ENCODE data around the gene STARD3NL. TPM values are rescaled to one million over a fixed set of nuclear protein-coding genes. Genes with fewer than 3 reads are reported as not detected.
"Not testable (repeated sequence)": the region's sequence is repeated elsewhere in the genome, so short reads cannot be mapped to it uniquely, and the experiment has no call there.

Gene STARD3NL
- total RNA-seq, 2 experiments from 2014 or later: 16.3 to 21.7 TPM

DNA sequence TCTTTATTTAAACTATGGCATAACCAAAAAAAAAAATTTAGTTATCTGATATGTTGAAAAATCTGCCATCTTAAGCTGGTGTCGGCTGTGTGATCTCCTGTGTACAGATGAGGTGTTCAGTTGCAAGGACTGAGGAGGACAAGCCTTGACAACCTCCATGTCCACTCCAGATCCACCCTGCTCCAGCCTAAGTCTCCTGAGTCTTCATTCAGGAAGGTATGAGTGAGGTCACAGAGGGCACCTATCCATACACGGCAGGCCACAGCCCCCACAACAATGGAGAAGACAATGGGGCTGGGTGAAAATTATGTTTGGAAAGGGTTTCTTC is 79.3 kb downstream of the STARD3NL start:
- H3K79me2 ChIP-seq (ENCODE audit: insufficient read depth, low read depth, low read length): no peaks in the 10 kb centered on the region
- CTCF ChIA-PET (ENCODE audit: unreplicated experiment): no interaction called here

DNA sequence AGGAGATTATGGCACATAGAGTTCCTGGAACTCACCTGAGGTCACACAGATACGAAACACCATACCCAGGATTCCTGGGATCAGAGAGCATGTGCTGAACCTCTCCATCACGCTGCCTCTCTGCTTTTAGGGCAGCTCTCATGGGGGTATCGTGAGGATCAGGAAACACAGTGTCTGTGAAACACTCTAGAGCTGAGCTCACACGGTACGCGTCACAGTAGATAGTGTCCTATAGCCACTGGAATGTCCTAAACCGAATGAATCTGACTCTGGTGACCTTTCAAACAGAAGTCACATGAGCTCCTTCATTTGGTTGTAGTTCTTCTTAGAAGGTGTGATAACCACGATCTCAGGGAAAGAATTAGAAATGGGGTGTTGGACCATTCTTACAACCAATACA is 81.1 kb downstream of the STARD3NL start:
- POLR2A ChIA-PET; H4K20me1 ChIP-seq (ENCODE audit: insufficient read depth, low read length); H3K4me2 ChIP-seq (ENCODE audit: low read length); H3K27ac ChIP-seq (ENCODE audit: low read depth, low read length, poor library complexity, severe bottlenecking); H3K36me3 ChIP-seq (ENCODE audit: insufficient read depth, low read length); H3K4me3 ChIP-seq (ENCODE audit: low read depth, low read length, poor library complexity, severe bottlenecking); H2AFZ ChIP-seq (ENCODE audit: low read length); H3K9me3 ChIP-seq (ENCODE audit: low read length); BruUV-seq (replicated peaks); H3K9me2 ChIP-seq (ENCODE audit: insufficient read depth, low read length); CTCF ChIA-PET (ENCODE audit: unreplicated experiment); intact Hi-C loops (cut with micrococcal nuclease; ENCODE audit: unreplicated experiment); H3K79me2 ChIP-seq (ENCODE audit: insufficient read depth, low read depth, low read length); H3K4me1 ChIP-seq (ENCODE audit: insufficient read depth, low read length, poor library complexity, severe bottlenecking); DNase-seq (ENCODE audit: low spot score): not testable (repeated sequence)

More for the DNA sequence above, 79.3 kb downstream of the STARD3NL start:
- no peak for DNase-seq (ENCODE audit: low spot score)
- Histone ChIP-seq H3K9me2 (ENCODE audit: insufficient read depth, low read length) (no peaks in the 10 kb centered on the region), H3K36me3 (ENCODE audit: insufficient read depth, low read length) (no peaks in the 10 kb centered on the region), H3K9me3 (ENCODE audit: low read length) (no peaks in the 10 kb centered on the region), H4K20me1 (ENCODE audit: insufficient read depth, low read length) (no peaks in the 10 kb centered on the region), H3K4me1 (ENCODE audit: insufficient read depth, low read length, poor library complexity, severe bottlenecking) (no peaks in the 10 kb centered on the region), H2AFZ (ENCODE audit: low read length) (no peak overlapping the region), H3K4me2 (ENCODE audit: low read length) (no peak overlapping the region), H3K4me3 (ENCODE audit: low read depth, low read length, poor library complexity, severe bottlenecking) (no peak overlapping the region), H3K27ac (ENCODE audit: low read depth, low read length, poor library complexity, severe bottlenecking) (no peak overlapping the region)
- POLR2A ChIA-PET: interaction anchor here (0.7 kb wide), 1 partner anchor 84 kb away, joined by 6 read pairs; no protein-coding TSS in a partner anchor
- intact Hi-C loops (cut with micrococcal nuclease; ENCODE audit: unreplicated experiment): no loop called here
- no peak for TF ChIP-seq EZH2phosphoT487 (IDR thresholded peaks at IDR 0.05; ENCODE audit: borderline replicate concordance, low read depth, low read length)
- TF ChIP-seq, protein P1, sequence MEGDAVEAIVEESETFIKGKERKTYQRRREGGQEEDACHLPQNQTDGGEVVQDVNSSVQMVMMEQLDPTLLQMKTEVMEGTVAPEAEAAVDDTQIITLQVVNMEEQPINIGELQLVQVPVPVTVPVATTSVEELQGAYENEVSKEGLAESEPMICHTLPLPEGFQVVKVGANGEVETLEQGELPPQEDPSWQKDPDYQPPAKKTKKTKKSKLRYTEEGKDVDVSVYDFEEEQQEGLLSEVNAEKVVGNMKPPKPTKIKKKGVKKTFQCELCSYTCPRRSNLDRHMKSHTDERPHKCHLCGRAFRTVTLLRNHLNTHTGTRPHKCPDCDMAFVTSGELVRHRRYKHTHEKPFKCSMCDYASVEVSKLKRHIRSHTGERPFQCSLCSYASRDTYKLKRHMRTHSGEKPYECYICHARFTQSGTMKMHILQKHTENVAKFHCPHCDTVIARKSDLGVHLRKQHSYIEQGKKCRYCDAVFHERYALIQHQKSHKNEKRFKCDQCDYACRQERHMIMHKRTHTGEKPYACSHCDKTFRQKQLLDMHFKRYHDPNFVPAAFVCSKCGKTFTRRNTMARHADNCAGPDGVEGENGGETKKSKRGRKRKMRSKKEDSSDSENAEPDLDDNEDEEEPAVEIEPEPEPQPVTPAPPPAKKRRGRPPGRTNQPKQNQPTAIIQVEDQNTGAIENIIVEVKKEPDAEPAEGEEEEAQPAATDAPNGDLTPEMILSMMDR (conservative IDR thresholded peaks at IDR 0.05; ENCODE audit: low read length): no peak
- no TSS peak for BruUV-seq (replicated peaks)

DNA sequence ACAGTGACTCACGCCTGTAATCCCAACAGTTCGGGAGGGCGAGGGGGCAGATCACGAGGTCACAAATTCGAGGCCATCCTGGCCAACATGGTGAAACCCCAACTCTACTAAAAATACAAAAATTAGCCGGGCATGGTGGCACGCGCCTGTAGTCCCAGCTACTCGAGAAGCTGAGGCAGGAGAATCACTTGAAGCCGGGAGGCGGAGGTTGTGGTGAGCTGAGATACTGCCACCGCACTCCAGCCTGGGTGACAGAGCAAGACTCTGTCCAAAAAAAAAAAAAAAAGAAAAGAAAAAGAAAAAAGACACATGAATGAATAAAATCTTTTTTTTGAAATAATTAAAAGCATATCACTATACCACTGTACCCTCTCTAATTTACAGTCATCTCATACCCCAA is 83.6 kb downstream of the STARD3NL start:
- H4K20me1 ChIP-seq (ENCODE audit: insufficient read depth, low read length); H3K36me3 ChIP-seq (ENCODE audit: insufficient read depth, low read length); CTCF ChIA-PET (ENCODE audit: unreplicated experiment); BruUV-seq (replicated peaks); intact Hi-C loops (cut with micrococcal nuclease; ENCODE audit: unreplicated experiment); H3K4me1 ChIP-seq (ENCODE audit: insufficient read depth, low read length, poor library complexity, severe bottlenecking); H3K4me2 ChIP-seq (ENCODE audit: low read length); H3K27ac ChIP-seq (ENCODE audit: low read depth, low read length, poor library complexity, severe bottlenecking); H3K9me2 ChIP-seq (ENCODE audit: insufficient read depth, low read length); H3K9me3 ChIP-seq (ENCODE audit: low read length); H3K79me2 ChIP-seq (ENCODE audit: insufficient read depth, low read depth, low read length); POLR2A ChIA-PET; H2AFZ ChIP-seq (ENCODE audit: low read length); H3K4me3 ChIP-seq (ENCODE audit: low read depth, low read length, poor library complexity, severe bottlenecking); DNase-seq (ENCODE audit: low spot score): not testable (repeated sequence)

DNA sequence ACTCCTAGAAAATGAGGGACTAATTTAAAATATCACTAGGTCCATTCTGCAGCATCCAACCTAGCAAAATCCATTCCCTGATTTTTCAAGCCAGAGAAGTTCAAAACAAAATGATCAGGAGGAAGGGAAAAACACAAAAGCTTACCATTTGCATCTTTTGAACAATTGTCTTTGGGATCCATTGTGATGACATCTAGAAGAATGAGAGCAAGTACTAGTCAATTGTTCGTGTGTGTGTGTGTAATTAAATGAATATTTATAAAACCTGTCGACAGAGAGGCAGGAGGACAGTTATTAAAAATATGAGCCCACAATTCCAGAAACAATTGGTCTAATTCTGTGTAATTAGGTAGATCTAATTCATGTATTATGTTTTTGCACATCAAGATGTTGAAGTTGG is 84.0 kb downstream of the STARD3NL start:
- POLR2A ChIA-PET; CTCF ChIA-PET (ENCODE audit: unreplicated experiment); H3K4me1 ChIP-seq (ENCODE audit: insufficient read depth, low read length, poor library complexity, severe bottlenecking); H3K4me2 ChIP-seq (ENCODE audit: low read length); DNase-seq (ENCODE audit: low spot score); H3K9me2 ChIP-seq (ENCODE audit: insufficient read depth, low read length); H3K27ac ChIP-seq (ENCODE audit: low read depth, low read length, poor library complexity, severe bottlenecking); H3K9me3 ChIP-seq (ENCODE audit: low read length); H2AFZ ChIP-seq (ENCODE audit: low read length); BruUV-seq (replicated peaks); intact Hi-C loops (cut with micrococcal nuclease; ENCODE audit: unreplicated experiment); H3K4me3 ChIP-seq (ENCODE audit: low read depth, low read length, poor library complexity, severe bottlenecking); H3K36me3 ChIP-seq (ENCODE audit: insufficient read depth, low read length); H3K79me2 ChIP-seq (ENCODE audit: insufficient read depth, low read depth, low read length); H4K20me1 ChIP-seq (ENCODE audit: insufficient read depth, low read length): not testable (repeated sequence)
